ENCODE measurements around the gene LACRT. TPM values are rescaled to one million over a fixed set of nuclear protein-coding genes. Genes with fewer than 3 reads are reported as not detected.
"Not testable (repeated sequence)": the region's sequence is repeated elsewhere in the genome, so short reads cannot be mapped to it uniquely, and the experiment has no call there.

The LACRT gene
- total RNA-seq, 3 donors from 2014 or later, result not detected

- no peak overlapping the region for H3K4me3 ChIP-seq
- no peaks in the 10 kb centered on the region for H3K4me1 ChIP-seq (ENCODE audit: low read depth)
- no peak for TF ChIP-seq CTCF (IDR thresholded peaks at IDR 0.05)
- intact Hi-C loops (cut with DNase I, micrococcal nuclease), result no loop called here
- DNase-seq (no peak), ATAC-seq (no peak)
- H3K9me3 ChIP-seq, result no peaks in the 10 kb centered on the region
- H3K36me3 ChIP-seq (ENCODE audit: low read depth), result no peaks in the 10 kb centered on the region
These were observed 15.7 kb upstream of the LACRT start for GRCh38 chr12:54650409-54650808.

- intact Hi-C loops (cut with DNase I, micrococcal nuclease), result no loop called here
- no peak for TF ChIP-seq CTCF (IDR thresholded peaks at IDR 0.05)
- Histone ChIP-seq H3K4me1 (ENCODE audit: low read depth) (no peaks in the 10 kb centered on the region), H3K9me3 (no peaks in the 10 kb centered on the region), H3K36me3 (ENCODE audit: low read depth) (no peaks in the 10 kb centered on the region), H3K4me3 (no peak overlapping the region)
- DNase-seq, result no peak
- no peak for ATAC-seq
These were observed 15.1 kb upstream of the LACRT start for GRCh38 chr12:54649825-54650224.

GRCh38 chr12:54648265-54648664 lies 13.6 kb upstream of the LACRT start, which contains the start of gene DCD:
DCD (minus strand) TSS chr12:54648365; CDS start chr12:54648303, 62 bp downstream.
- intact Hi-C loops (cut with DNase I, micrococcal nuclease), result no loop called here
- no peak for DNase-seq
- no peaks in the 10 kb centered on the region for H3K9me3 ChIP-seq
- H3K4me1 ChIP-seq (ENCODE audit: low read depth), result no peaks in the 10 kb centered on the region
- no peak for ATAC-seq
- no peak within 1 kb of the TSS for H3K4me3 ChIP-seq
- no peaks in the 10 kb centered on the region for H3K36me3 ChIP-seq (ENCODE audit: low read depth)
- no peak for TF ChIP-seq CTCF (IDR thresholded peaks at IDR 0.05)

- no peak for TF ChIP-seq CTCF (IDR thresholded peaks at IDR 0.05)
- no peaks in the 10 kb centered on the region for H3K4me1 ChIP-seq (ENCODE audit: low read depth)
- no peak overlapping the region for H3K4me3 ChIP-seq
- DNase-seq, result no peak
- intact Hi-C loops (cut with DNase I, micrococcal nuclease), result no loop called here
- no peak for ATAC-seq
- no peaks in the 10 kb centered on the region for H3K9me3 ChIP-seq
- H3K36me3 ChIP-seq (ENCODE audit: low read depth), result no peaks in the 10 kb centered on the region
These were observed 6.9 kb upstream of the LACRT start for GRCh38 chr12:54641554-54641953.

GRCh38 chr12:54641089-54641488 lies 6.4 kb upstream of the LACRT start:
- ATAC-seq (no peak), DNase-seq (no peak)
- TF ChIP-seq CTCF (IDR thresholded peaks at IDR 0.05), result no peak
- Histone ChIP-seq H3K4me3 (no peak overlapping the region), H3K9me3 (no peaks in the 10 kb centered on the region), H3K4me1 (ENCODE audit: low read depth) (no peaks in the 10 kb centered on the region), H3K36me3 (ENCODE audit: low read depth) (no peaks in the 10 kb centered on the region)
- intact Hi-C loops (cut with DNase I, micrococcal nuclease), result no loop called here

GRCh38 chr12:54639112-54639511 lies 4.4 kb upstream of the LACRT start:
- DNase-seq; H3K36me3 ChIP-seq (ENCODE audit: low read depth); H3K9me3 ChIP-seq; H3K4me1 ChIP-seq (ENCODE audit: low read depth); H3K4me3 ChIP-seq; intact Hi-C loops (cut with DNase I, micrococcal nuclease); ATAC-seq: not testable (repeated sequence)
